H9 (cell line): ENCODE data around the gene MAPT. TPM values are rescaled to one million over a fixed set of nuclear protein-coding genes. Genes with fewer than 3 reads are reported as not detected.

ENCODE experiments used
- DNase-seq: peaks from one replicate; pipeline ENCODE4 v3.0.0-alpha.2; 2017
- H2AFZ ChIP-seq: one replicate; pipeline ENCODE4 v1.6.1; 2013; ENCODE audit warnings: mild to moderate bottlenecking, low read length, control low read depth, moderate library complexity
- H2AK5ac ChIP-seq: 2 replicates; pipeline ENCODE4 v1.6.1; 2013; ENCODE audit warnings: low read length, control low read depth, mixed read lengths; ENCODE audit not compliant: insufficient read length
- H2BK120ac ChIP-seq: one replicate; pipeline ENCODE4 v1.6.1; 2013; ENCODE audit warnings: low read depth, mild to moderate bottlenecking, low read length, control low read depth, inconsistent platforms; ENCODE audit not compliant: poor library complexity, severe bottlenecking
- H2BK12ac ChIP-seq: 2 replicates; pipeline ENCODE4 v1.6.1; 2013; ENCODE audit warnings: low read length, control low read depth, mixed read lengths, low read depth; ENCODE audit not compliant: insufficient read length
- H2BK15ac ChIP-seq: 2 replicates; pipeline ENCODE4 v1.6.1; 2013; ENCODE audit warnings: low read depth, low read length, control low read depth
- H2BK20ac ChIP-seq: one replicate; pipeline ENCODE4 v1.6.1; 2013; ENCODE audit warnings: low read depth, mild to moderate bottlenecking, low read length, control low read depth, inconsistent platforms; ENCODE audit not compliant: poor library complexity, severe bottlenecking
- H2BK5ac ChIP-seq: 2 replicates; pipeline ENCODE4 v1.6.1; 2013; ENCODE audit warnings: low read length, control low read depth, mixed read lengths; ENCODE audit not compliant: insufficient read length
- H3K14ac ChIP-seq: 2 replicates; pipeline ENCODE4 v1.6.1; 2013; ENCODE audit warnings: low read length, control low read depth; ENCODE audit not compliant: insufficient read depth
- H3K18ac ChIP-seq: 2 replicates; pipeline ENCODE4 v1.6.1; 2013; ENCODE audit warnings: low read depth, mild to moderate bottlenecking, mixed read lengths, low read length, control low read depth; ENCODE audit not compliant: insufficient read length
- H3K23ac ChIP-seq: 2 replicates; pipeline ENCODE4 v1.6.1; 2013; ENCODE audit warnings: low read length, control low read depth, mixed read lengths, low read depth; ENCODE audit not compliant: insufficient read length
- H3K23me2 ChIP-seq: 2 replicates; pipeline ENCODE4 v1.6.1; 2013; ENCODE audit warnings: low read depth, mild to moderate bottlenecking, mixed read lengths, low read length, control low read depth; ENCODE audit not compliant: insufficient read length, poor library complexity, severe bottlenecking
- H3K27ac ChIP-seq: 2 replicates; pipeline ENCODE4 v1.5.1; 2013; ENCODE audit warnings: low read length, control low read depth, mixed read lengths, low read depth; ENCODE audit not compliant: insufficient read length
- H3K27me3 ChIP-seq: 2 replicates; pipeline ENCODE4 v1.6.1; 2013; ENCODE audit warnings: low read length, control low read depth, inconsistent platforms; ENCODE audit not compliant: insufficient read depth
- H3K4ac ChIP-seq: 2 replicates; pipeline ENCODE4 v1.6.1; 2013; ENCODE audit warnings: low read depth, mild to moderate bottlenecking, control low read depth, inconsistent platforms, low read length, moderate library complexity
- H3K4me1 ChIP-seq: 2 replicates; pipeline ENCODE4 v1.6.1; 2013; ENCODE audit warnings: low read length, control low read depth, inconsistent platforms; ENCODE audit not compliant: insufficient read depth
- H3K4me2 ChIP-seq: 2 replicates; pipeline ENCODE4 v1.6.1; 2013; ENCODE audit warnings: low read length, control low read depth, mixed read lengths; ENCODE audit not compliant: insufficient read length, insufficient read depth
- H3K56ac ChIP-seq: 2 replicates; pipeline ENCODE4 v1.6.1; 2013; ENCODE audit warnings: low read depth, mild to moderate bottlenecking, mixed read lengths, low read length, control low read depth; ENCODE audit not compliant: insufficient read length
- H3K79me1 ChIP-seq: 2 replicates; pipeline ENCODE4 v1.6.1; 2013; ENCODE audit warnings: low read depth, mild to moderate bottlenecking, moderate library complexity, low read length, control low read depth, inconsistent platforms; ENCODE audit not compliant: insufficient read depth, poor library complexity, severe bottlenecking
- H3K79me2 ChIP-seq: 2 replicates; pipeline ENCODE4 v1.6.1; 2013; ENCODE audit warnings: low read length, control low read depth, inconsistent platforms; ENCODE audit not compliant: insufficient read depth
- H3K9ac ChIP-seq: 2 replicates; pipeline ENCODE4 v1.6.1; 2013; ENCODE audit warnings: low read length, control low read depth, mixed read lengths; ENCODE audit not compliant: insufficient read length; ENCODE audit errors: extremely low read depth
- H3K9me3 ChIP-seq: one replicate; pipeline ENCODE4 v1.6.1; 2013; ENCODE audit warnings: low read depth, low read length, inconsistent platforms; ENCODE audit not compliant: control insufficient read depth
- H3T11ph ChIP-seq: one replicate; pipeline ENCODE4 v1.6.1; 2013; ENCODE audit warnings: mild to moderate bottlenecking, low read length, control low read depth, inconsistent platforms
- H4K20me1 ChIP-seq: one replicate; pipeline ENCODE4 v1.6.1; 2013; ENCODE audit not compliant: control insufficient read depth, insufficient read length, insufficient read depth
- H4K5ac ChIP-seq: 2 replicates; pipeline ENCODE4 v1.6.1; 2013; ENCODE audit warnings: low read depth, mild to moderate bottlenecking, mixed read lengths, low read length, control low read depth; ENCODE audit not compliant: insufficient read length
- H4K8ac ChIP-seq: replicated peaks from 2 replicates; pipeline ENCODE4 v1.6.1; 2013; ENCODE audit warnings: low read length, control low read depth, mixed read lengths, low read depth; ENCODE audit not compliant: insufficient read length
- H4K91ac ChIP-seq: 2 replicates; pipeline ENCODE4 v1.6.1; 2013; ENCODE audit warnings: low read depth, mild to moderate bottlenecking, moderate library complexity, mixed read lengths, low read length, control low read depth; ENCODE audit not compliant: insufficient read length
- H3K27ac Mint-ChIP-seq, 3 experiments: 2 replicates in 2 of 3; 3 replicates in 1 of 3; pipeline ENCODE4 v1.8.0; 2020 to 2021; ENCODE audit warnings: mixed read lengths in 3 of 3, mild to moderate bottlenecking in 1 of 3, moderate library complexity in 1 of 3
- H3K27me3 Mint-ChIP-seq: 2 replicates; pipeline ENCODE4 v1.8.0; 2021; ENCODE audit warnings: low read depth, mild to moderate bottlenecking, moderate library complexity, mixed read lengths
- H3K36me3 Mint-ChIP-seq, 3 experiments: 2 replicates in 2 of 3; 3 replicates in 1 of 3; pipeline ENCODE4 v1.8.0; 2020 to 2021; ENCODE audit warnings: low read depth in 3 of 3, mixed read lengths in 3 of 3; ENCODE audit not compliant: insufficient read depth in 1 of 3
- H3K4me1 Mint-ChIP-seq, 2 experiments: 2 replicates each; pipeline ENCODE4 v1.8.0; 2020; ENCODE audit warnings: mixed read lengths in 2 of 2
- H3K4me3 Mint-ChIP-seq, 2 experiments: 2 replicates in 1 of 2; 3 replicates in 1 of 2; pipeline ENCODE4 v1.8.0; 2020 to 2021; ENCODE audit warnings: mild to moderate bottlenecking in 2 of 2, mixed read lengths in 2 of 2, moderate library complexity in 1 of 2
- H3K9me3 Mint-ChIP-seq, 2 experiments: 2 replicates in 1 of 2; 3 replicates in 1 of 2; pipeline ENCODE4 v1.8.0; 2020; ENCODE audit warnings: mild to moderate bottlenecking in 2 of 2, mixed read lengths in 2 of 2, moderate library complexity in 1 of 2
- WGBS: extraction: QIAGEN DNeasy Blood & Tissue Kit; methylation state at CpG from one replicate; pipeline ENCODE4 v1.1.7; 2013; ENCODE audit warnings: missing lambda C conversion rate, low lambda C conversion rate, mixed read lengths; ENCODE audit not compliant: insufficient read length; ENCODE audit errors: extremely low coverage; 5-methylcytosine and 5-hydroxymethylcytosine counted together
- total RNA-seq: library from RNA; stranded (reverse); gene quantifications from 2 replicates; pipeline ENCODE4 v1.2.1, GENCODE V29; 2021
- TF ChIP-seq, protein P1 (sequence below): fragments of 200-600 bp; sonication (generic); conservative IDR thresholded peaks from 3 replicates; pipeline ENCODE4 v1.8.0; 2021; ENCODE audit warnings: antibody characterized with exemption, mild to moderate bottlenecking

Gene MAPT
- total RNA-seq, 1 experiment from 2014 or later, result 1.6 TPM

DNA sequence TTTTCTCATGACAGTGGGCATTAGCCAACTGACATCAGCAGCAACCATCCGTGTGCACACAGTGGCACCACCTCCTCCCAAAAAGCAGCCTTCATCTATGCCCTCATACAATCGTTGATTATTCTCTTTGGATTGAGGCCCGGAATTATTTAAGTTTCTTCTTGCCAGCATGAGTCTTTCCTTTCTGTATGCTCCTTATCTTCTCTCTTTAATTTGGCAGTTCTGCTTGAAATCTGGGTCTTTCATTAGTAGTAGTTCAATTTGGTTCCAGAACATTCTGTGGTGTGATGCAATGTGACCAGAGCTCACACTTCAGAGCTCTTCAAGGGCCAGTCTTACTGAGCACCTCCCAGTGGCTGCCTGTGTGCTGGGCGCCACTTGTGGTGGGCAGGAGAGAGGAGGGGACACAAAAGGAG lies 52.5 kb downstream of the MAPT start:
- Histone ChIP-seq H3K9ac (no peak overlapping the region), H3K23me2 (no peaks in the 10 kb centered on the region), H2BK5ac (no peak overlapping the region), H3K79me2 (no peaks in the 10 kb centered on the region), H2AFZ (no peak overlapping the region), H3K4me2 (no peak overlapping the region), H4K8ac (no peak overlapping the region), H3K27me3 (no peaks in the 10 kb centered on the region; the same call in 1 of the 2 replicates), H3K56ac (no peak overlapping the region), H3K27ac (no peak overlapping the region), H4K91ac (no peak overlapping the region), H3K4ac (no peak overlapping the region), H4K5ac (no peak overlapping the region), H3K4me1 (peaks cover 3% of the 10 kb centered on the region; the same call in 1 of the 2 replicates), H3T11ph (no peak overlapping the region), H3K14ac (no peak overlapping the region), H2AK5ac (no peak overlapping the region), H3K18ac (no peak overlapping the region), H4K20me1 (no peaks in the 10 kb centered on the region), H2BK15ac (no peak overlapping the region), H2BK20ac (no peak overlapping the region), H2BK12ac (no peak overlapping the region), H2BK120ac (no peak overlapping the region), H3K79me1 (no peaks in the 10 kb centered on the region), H3K9me3 (no peaks in the 10 kb centered on the region), H3K23ac (no peak overlapping the region)
- H3K4me1 Mint-ChIP-seq, result peaks cover 39% of the 10 kb centered on the region in 2 experiments
- no peak overlapping the region for H3K27ac Mint-ChIP-seq
- H3K9me3 Mint-ChIP-seq, result no peaks in the 10 kb centered on the region
- DNase-seq, result no peak
- WGBS, result no CpG with 5 or more reads among the region's 4 CpGs
- TF ChIP-seq, protein P1, sequence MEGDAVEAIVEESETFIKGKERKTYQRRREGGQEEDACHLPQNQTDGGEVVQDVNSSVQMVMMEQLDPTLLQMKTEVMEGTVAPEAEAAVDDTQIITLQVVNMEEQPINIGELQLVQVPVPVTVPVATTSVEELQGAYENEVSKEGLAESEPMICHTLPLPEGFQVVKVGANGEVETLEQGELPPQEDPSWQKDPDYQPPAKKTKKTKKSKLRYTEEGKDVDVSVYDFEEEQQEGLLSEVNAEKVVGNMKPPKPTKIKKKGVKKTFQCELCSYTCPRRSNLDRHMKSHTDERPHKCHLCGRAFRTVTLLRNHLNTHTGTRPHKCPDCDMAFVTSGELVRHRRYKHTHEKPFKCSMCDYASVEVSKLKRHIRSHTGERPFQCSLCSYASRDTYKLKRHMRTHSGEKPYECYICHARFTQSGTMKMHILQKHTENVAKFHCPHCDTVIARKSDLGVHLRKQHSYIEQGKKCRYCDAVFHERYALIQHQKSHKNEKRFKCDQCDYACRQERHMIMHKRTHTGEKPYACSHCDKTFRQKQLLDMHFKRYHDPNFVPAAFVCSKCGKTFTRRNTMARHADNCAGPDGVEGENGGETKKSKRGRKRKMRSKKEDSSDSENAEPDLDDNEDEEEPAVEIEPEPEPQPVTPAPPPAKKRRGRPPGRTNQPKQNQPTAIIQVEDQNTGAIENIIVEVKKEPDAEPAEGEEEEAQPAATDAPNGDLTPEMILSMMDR, result no peak
- peaks cover 35% of the 10 kb centered on the region for H3K27me3 Mint-ChIP-seq
- no peak overlapping the region for H3K4me3 Mint-ChIP-seq
- no peaks in the 10 kb centered on the region; a peak in 1 of 7 replicates for H3K36me3 Mint-ChIP-seq
